ENCODE measurements around the gene CRKL.

CRKL gene

GRCh38 chr22:20998411-20999336, 81.5 kb downstream of the CRKL start:
- H4K12ac ChIP-seq (ENCODE audit: low read depth, low read length), result no peak overlapping the region
- H4K8ac ChIP-seq (ENCODE audit: low read depth, low read length), result no peak overlapping the region
- no peak overlapping the region for H3K4me3 ChIP-seq (ENCODE audit: low read depth, low read length)
- H3K23ac ChIP-seq (ENCODE audit: low read length), result no peak overlapping the region
- no peaks in the 10 kb centered on the region for H3K27me3 ChIP-seq (ENCODE audit: insufficient read depth, low read length)
- H3K14ac ChIP-seq (ENCODE audit: low read length), result no peak overlapping the region
- no peak overlapping the region for H3K27ac ChIP-seq (ENCODE audit: low read depth, low read length)
- no peak overlapping the region for H3K4ac ChIP-seq (ENCODE audit: low read depth, low read length)
- peaks cover 17% of the 10 kb centered on the region for H3K79me1 ChIP-seq (ENCODE audit: low read length)
- peaks cover 55 to 59% of the 10 kb centered on the region in 2 experiments for H3K36me3 ChIP-seq (ENCODE audit: control insufficient read depth in 1 of 2, insufficient read depth in 2 of 2, low read length in 2 of 2)
- WGBS (ENCODE audit: extremely low coverage, insufficient coverage, insufficient read length), result no CpG with 5 or more reads among the region's 7 CpGs
- peaks cover 14 to 20% of the 10 kb centered on the region in 2 experiments for H3K4me1 ChIP-seq (ENCODE audit: control insufficient read depth in 1 of 2, insufficient read depth in 2 of 2, low read length in 2 of 2)
- H2BK12ac ChIP-seq (ENCODE audit: low read length), result no peak overlapping the region
- no peak overlapping the region for H4K91ac ChIP-seq (ENCODE audit: low read depth, low read length)
- H3K9me3 ChIP-seq (ENCODE audit: insufficient read depth, low read depth, low read length), result no peaks in the 10 kb centered on the region
- peaks cover 15% of the 10 kb centered on the region for H3K79me2 ChIP-seq (ENCODE audit: control insufficient read depth, insufficient read depth, low read length, poor library complexity)
- no peak overlapping the region for H2AFZ ChIP-seq (ENCODE audit: insufficient read depth, low read length, poor library complexity)
- H2BK120ac ChIP-seq (ENCODE audit: insufficient read depth, low read length, poor library complexity), result no peak overlapping the region
- no peak overlapping the region for H3K18ac ChIP-seq (ENCODE audit: low read length)
- no peak overlapping the region for H3K4me2 ChIP-seq (ENCODE audit: low read length)
- H2BK5ac ChIP-seq (ENCODE audit: low read depth, low read length, poor library complexity), result no peak overlapping the region
- H2AK5ac ChIP-seq (ENCODE audit: low read length), result no peak overlapping the region
- no peak overlapping the region for H3K9ac ChIP-seq (ENCODE audit: low read length)
- no peak for DNase-seq

- no peak overlapping the region for H3K4me3 ChIP-seq (ENCODE audit: low read depth, low read length)
- H2AFZ ChIP-seq (ENCODE audit: insufficient read depth, low read length, poor library complexity), result no peak overlapping the region
- H2BK120ac ChIP-seq (ENCODE audit: insufficient read depth, low read length, poor library complexity), result no peak overlapping the region
- H3K23ac ChIP-seq (ENCODE audit: low read length), result no peak overlapping the region
- H3K79me1 ChIP-seq (ENCODE audit: low read length), result peaks cover 17% of the 10 kb centered on the region
- H3K9ac ChIP-seq (ENCODE audit: low read length), result no peak overlapping the region
- no CpG with 5 or more reads among the region's 27 CpGs for WGBS (ENCODE audit: extremely low coverage, insufficient coverage, insufficient read length)
- peaks cover 15% of the 10 kb centered on the region for H3K79me2 ChIP-seq (ENCODE audit: control insufficient read depth, insufficient read depth, low read length, poor library complexity)
- H3K4me2 ChIP-seq (ENCODE audit: low read length), result no peak overlapping the region
- H3K27ac ChIP-seq (ENCODE audit: low read depth, low read length), result no peak overlapping the region
- H3K18ac ChIP-seq (ENCODE audit: low read length), result no peak overlapping the region
- no peak overlapping the region for H2BK5ac ChIP-seq (ENCODE audit: low read depth, low read length, poor library complexity)
- peaks cover 48 to 50% of the 10 kb centered on the region in 2 experiments for H3K36me3 ChIP-seq (ENCODE audit: control insufficient read depth in 1 of 2, insufficient read depth in 2 of 2, low read length in 2 of 2)
- H4K8ac ChIP-seq (ENCODE audit: low read depth, low read length), result no peak overlapping the region
- H3K27me3 ChIP-seq (ENCODE audit: insufficient read depth, low read length), result no peaks in the 10 kb centered on the region
- H3K9me3 ChIP-seq (ENCODE audit: insufficient read depth, low read depth, low read length), result no peaks in the 10 kb centered on the region
- no peak for DNase-seq
- H3K14ac ChIP-seq (ENCODE audit: low read length), result no peak overlapping the region
- no peak overlapping the region for H4K12ac ChIP-seq (ENCODE audit: low read depth, low read length)
- no peak overlapping the region for H2AK5ac ChIP-seq (ENCODE audit: low read length)
- H3K4me1 ChIP-seq (ENCODE audit: control insufficient read depth in 1 of 2, insufficient read depth in 2 of 2, low read length in 2 of 2), result peaks cover 14 to 20% of the 10 kb centered on the region in 2 experiments
- no peak overlapping the region for H2BK12ac ChIP-seq (ENCODE audit: low read length)
- H3K4ac ChIP-seq (ENCODE audit: low read depth, low read length), result no peak overlapping the region
- H4K91ac ChIP-seq (ENCODE audit: low read depth, low read length), result no peak overlapping the region
Observed at GRCh38 chr22:20999350-21000206, 82.4 kb downstream of the CRKL start.

- WGBS (ENCODE audit: extremely low coverage, insufficient coverage, insufficient read length), result no CpG with 5 or more reads among the region's 22 CpGs
- no peak overlapping the region for H3K23ac ChIP-seq (ENCODE audit: low read length)
Observed at GRCh38 chr22:21000207-21000986, 83.2 kb downstream of the CRKL start.

More at GRCh38 chr22:21000207-21000986, 83.2 kb downstream of the CRKL start:
- H3K79me2 ChIP-seq (ENCODE audit: control insufficient read depth, insufficient read depth, low read length, poor library complexity), result peaks cover 15% of the 10 kb centered on the region
- peak overlapping the region; percentile 21 for H2AK5ac ChIP-seq (ENCODE audit: low read length)
- no peak overlapping the region for H3K14ac ChIP-seq (ENCODE audit: low read length)
- peaks cover 40 to 43% of the 10 kb centered on the region in 2 experiments for H3K36me3 ChIP-seq (ENCODE audit: control insufficient read depth in 1 of 2, insufficient read depth in 2 of 2, low read length in 2 of 2)
- no peak overlapping the region for H2BK120ac ChIP-seq (ENCODE audit: insufficient read depth, low read length, poor library complexity)
- peak overlapping the region; percentile 5 for H3K18ac ChIP-seq (ENCODE audit: low read length)
- no peaks in the 10 kb centered on the region for H3K27me3 ChIP-seq (ENCODE audit: insufficient read depth, low read length)
- H3K4me3 ChIP-seq (ENCODE audit: low read depth, low read length), result no peak overlapping the region
- no peak overlapping the region for H3K27ac ChIP-seq (ENCODE audit: low read depth, low read length)
- H2AFZ ChIP-seq (ENCODE audit: insufficient read depth, low read length, poor library complexity), result no peak overlapping the region
- peak overlapping the region; percentile 76 for H4K8ac ChIP-seq (ENCODE audit: low read depth, low read length)
- no peak overlapping the region for H2BK5ac ChIP-seq (ENCODE audit: low read depth, low read length, poor library complexity)
- H3K9ac ChIP-seq (ENCODE audit: low read length), result peak overlapping the region; percentile 31
- no peak overlapping the region for H4K12ac ChIP-seq (ENCODE audit: low read depth, low read length)
- peaks cover 14 to 20% of the 10 kb centered on the region in 2 experiments for H3K4me1 ChIP-seq (ENCODE audit: control insufficient read depth in 1 of 2, insufficient read depth in 2 of 2, low read length in 2 of 2)
- peak overlapping the region; percentile 88 for H3K4me2 ChIP-seq (ENCODE audit: low read length)
- H3K79me1 ChIP-seq (ENCODE audit: low read length), result peaks cover 17% of the 10 kb centered on the region
- H4K91ac ChIP-seq (ENCODE audit: low read depth, low read length), result no peak overlapping the region
- H2BK12ac ChIP-seq (ENCODE audit: low read length), result no peak overlapping the region
- no peaks in the 10 kb centered on the region for H3K9me3 ChIP-seq (ENCODE audit: insufficient read depth, low read depth, low read length)
- no peak overlapping the region for H3K4ac ChIP-seq (ENCODE audit: low read depth, low read length)
- DNase-seq, result peak in 1 of 2 donors; percentile 10

Data from trophoblast cell (in vitro differentiated cells and primary cell).